Measurements from ENCODE around the gene ATRN.

ATRN gene

GRCh38 chr20:3658716-3659491, 188.1 kb downstream of the ATRN start:
- DNase-seq (ENCODE audit: low read depth) = no peak

- DNase-seq (ENCODE audit: low read depth) = no peak
These were observed 188.9 kb downstream of the ATRN start for GRCh38 chr20:3659492-3660261.

DNA sequence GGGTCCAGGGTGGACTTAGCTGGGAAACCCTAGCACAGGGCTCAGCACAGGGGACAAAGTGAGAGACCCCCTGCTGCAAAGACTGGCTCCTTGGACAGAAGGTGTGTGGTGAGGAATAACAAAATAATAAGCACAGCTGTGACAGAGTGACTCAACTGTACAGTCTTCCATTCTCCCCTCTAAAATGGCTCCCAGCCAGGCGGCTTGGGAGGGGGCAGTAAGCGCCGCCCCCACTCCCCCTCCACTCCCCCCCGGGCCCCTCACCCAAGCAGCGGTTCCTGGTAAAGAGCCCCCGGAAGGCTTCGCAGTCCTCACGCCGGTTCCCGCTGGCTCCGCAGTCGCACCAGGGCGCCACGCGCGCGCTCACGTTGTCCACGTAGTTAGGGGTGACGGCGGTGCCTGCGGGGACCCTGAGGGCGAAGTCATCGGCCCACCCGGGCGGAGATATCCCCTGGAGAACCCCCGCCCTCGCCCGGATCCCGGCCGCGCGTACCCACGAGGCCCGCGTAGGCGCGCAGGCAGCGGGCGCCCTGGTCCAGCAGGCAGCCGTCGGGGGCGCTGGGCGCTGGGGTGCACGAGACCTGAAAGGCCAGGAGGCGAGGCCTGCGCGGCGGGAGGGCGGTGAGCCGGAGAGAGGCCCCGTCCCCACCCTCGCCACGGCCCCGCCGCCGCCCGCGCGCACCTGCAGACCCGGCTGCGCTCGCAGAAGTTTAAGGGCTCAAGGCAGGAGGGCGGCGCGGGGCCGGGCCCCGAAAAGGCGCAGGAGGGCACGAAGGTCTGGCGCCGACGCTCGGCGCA, 189.6 kb downstream of the ATRN start:
- no peak for DNase-seq (ENCODE audit: low read depth)

- DNase-seq (ENCODE audit: low read depth) = no peak
These were observed 190.4 kb downstream of the ATRN start for GRCh38 chr20:3661060-3661813.

DNA sequence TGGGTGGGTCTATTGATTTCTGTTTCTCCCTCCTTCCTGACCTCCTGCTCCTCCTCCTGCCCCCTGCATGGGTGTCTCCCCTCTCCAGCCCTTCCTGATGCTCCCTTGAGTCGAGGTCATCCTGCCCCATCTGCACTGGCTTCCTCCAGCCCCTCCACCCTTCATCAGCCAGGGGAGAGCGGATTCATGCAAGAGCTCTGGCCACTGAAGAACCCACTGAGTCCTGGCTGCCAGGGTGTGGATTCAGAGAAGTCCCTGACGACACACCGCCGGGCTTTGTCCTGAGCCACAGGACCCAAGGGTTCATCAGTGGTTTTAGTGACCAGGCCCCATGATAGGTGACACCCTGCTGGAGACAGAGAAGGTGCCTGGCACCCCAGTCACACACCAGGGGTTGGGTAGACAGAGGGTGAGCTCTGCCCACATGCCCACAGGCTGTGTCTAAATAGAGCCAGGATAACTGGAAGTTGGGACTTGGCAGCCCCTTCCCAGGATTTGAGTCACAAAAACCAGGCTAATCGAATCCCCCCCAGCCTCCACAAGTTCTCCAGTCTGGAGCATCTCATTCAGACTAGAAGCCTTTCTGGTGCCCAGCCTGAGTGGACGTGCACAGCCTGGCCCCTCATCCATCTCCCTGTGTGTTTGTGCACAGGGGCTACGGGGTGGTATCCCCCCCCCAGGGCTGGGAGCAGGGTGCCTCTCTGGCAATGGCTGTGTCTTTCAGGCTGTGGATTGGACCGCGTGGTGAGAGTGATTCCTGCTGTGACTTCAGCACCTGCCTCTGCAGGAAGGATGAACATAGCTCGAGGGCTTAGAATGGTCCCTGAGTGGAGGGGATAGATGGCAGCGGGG, 191.2 kb downstream of the ATRN start:
- DNase-seq (ENCODE audit: low read depth) = no peak

- DNase-seq (ENCODE audit: low read depth) = no peak
These were observed 192.3 kb downstream of the ATRN start, which contains the start of gene GFRA4 for GRCh38 chr20:3663031-3663701. Gene GFRA4, minus strand, starts transcription at chr20:3663399. Its CDS starts 0 bp downstream, at chr20:3663399.

GRCh38 chr20:3663858-3664257, 193.0 kb downstream of the ATRN start:
- no peak for DNase-seq (ENCODE audit: low read depth)

GRCh38 chr20:3667434-3668037, 196.7 kb downstream of the ATRN start:
- DNase-seq (ENCODE audit: low read depth) = no peak

DNA sequence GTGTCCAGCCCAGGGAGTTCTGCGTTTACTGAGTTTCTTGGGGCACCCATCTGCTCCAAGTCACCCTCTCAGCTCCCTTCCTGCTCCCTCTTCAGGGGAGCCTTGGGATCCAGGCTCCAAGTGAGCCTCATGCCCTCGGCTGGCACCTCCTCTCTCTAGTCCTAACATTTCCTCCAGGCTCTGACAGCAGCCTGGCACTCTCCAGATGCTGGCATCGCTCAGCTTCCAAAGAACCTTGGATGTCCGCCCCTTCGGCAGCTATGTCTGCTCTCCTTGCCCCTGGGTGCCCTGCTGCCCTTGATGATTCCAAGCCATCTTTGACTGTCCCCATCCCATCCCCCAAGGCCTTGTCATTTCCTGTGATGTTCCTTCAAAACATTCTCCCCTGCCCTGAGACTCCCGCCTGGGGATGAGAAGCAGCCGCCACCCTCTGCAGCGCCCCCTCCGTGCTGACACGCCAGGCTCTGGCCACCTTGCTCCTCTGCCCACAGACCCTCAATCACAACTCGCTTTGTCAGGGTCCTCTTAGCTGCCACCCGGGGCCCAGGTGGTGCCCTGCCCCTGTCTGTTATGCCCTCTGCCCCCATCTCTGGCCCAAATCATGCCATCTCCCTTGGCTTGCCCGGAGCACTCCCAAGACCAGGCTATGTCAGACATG, 199.0 kb downstream of the ATRN start:
- DNase-seq (ENCODE audit: low read depth) = no peak

DNA sequence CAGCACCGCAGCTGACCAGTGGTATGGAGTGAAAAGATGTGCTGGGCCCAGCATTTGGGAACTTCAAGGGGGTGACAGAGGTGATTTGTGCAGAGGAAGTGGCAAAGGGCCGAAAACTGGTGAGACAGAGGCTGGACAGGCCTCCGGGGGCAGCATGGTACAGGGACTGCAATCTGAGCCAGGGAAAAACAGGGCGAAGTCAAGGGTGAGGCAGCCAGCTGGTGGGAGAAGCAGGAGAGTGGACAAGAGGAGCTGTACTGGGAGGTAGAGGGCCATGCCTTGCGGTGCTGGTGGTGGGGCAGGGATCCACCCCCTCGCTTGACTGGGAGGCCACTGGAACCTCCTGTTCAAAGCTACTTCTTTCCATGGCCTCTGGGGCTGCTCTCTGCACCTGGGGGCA, 199.7 kb downstream of the ATRN start:
- DNase-seq (ENCODE audit: low read depth) = no peak

- no peak for DNase-seq (ENCODE audit: low read depth)
These were observed 200.1 kb downstream of the ATRN start for GRCh38 chr20:3670945-3671344.

DNA sequence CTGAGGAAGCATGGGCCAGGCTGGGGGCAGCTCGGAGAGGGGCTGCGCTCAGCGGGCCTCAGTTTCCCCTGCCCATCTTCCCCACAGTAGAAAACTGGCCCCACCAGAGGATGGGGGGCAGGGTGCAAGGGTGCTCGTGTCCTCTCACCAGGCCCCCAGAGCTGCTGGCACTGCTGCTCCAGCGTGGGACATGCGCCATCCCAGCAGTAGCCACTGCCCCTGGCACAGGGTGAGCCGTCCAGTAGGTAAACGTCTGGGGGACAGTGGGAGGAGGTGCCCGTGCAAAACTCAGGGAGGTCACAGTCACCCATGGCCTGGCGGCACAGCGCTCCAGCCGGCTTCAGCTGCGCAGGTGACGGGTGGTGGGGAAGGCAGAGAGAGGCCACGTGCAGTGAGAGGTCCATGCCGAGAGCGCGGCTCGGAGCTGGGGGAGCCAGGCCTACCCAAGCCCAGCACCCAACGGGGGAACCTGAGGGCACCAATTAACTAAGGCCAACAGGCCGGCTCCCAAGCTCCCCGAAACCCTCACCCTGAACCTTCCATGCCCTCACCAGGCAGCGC, 201.2 kb downstream of the ATRN start:
- no peak for DNase-seq (ENCODE audit: low read depth)

GRCh38 chr20:3672547-3673171, 201.8 kb downstream of the ATRN start:
- DNase-seq (ENCODE audit: low read depth) = no peak

GRCh38 chr20:3673221-3674070, 202.6 kb downstream of the ATRN start:
- DNase-seq (ENCODE audit: low read depth) = no peak

DNA sequence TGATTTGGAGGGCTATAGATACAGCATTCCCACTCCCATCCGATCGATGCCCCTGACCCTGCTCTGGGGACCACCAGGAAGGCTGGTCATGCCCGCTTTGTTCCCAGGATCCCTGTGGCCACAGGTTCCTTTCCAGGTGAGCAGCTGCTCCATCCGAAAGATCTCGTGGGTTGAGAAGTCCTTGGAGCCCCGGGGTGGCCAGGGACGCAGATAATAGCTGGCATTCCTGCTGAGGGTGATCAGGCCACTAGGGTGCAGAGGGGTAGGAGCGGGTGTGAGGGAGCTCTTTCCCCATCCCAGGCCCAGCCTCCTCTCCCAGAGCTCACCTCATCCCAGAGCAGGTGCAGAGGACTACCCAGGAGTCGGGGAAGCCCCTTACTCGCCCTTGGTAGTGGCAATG, 203.6 kb downstream of the ATRN start:
- DNase-seq (ENCODE audit: low read depth) = no peak

GRCh38 chr20:3674995-3675900, 204.4 kb downstream of the ATRN start:
- DNase-seq (ENCODE audit: low read depth) = no peak

Measured in GM04504 (cell line).